GM12891 (cell line): ENCODE data around the gene KIF15.

ENCODE experiments used
- PAX5 ChIP-seq: IDR thresholded peaks from 2 replicates; pipeline ENCODE4 v1.6.1; 2011; ENCODE audit warnings: low read length, moderate library complexity, mild to moderate bottlenecking; ENCODE audit not compliant: insufficient read depth, severe bottlenecking
- POLR2A ChIP-seq: IDR thresholded peaks from 2 replicates; pipeline ENCODE4 v1.6.1; 2011; ENCODE audit warnings: low read depth, low read length, control low read depth
- POLR2AphosphoS5 ChIP-seq: IDR thresholded peaks from 2 replicates; pipeline ENCODE4 v1.6.1; 2011; ENCODE audit warnings: low read depth, low read length, control low read depth
- TAF1 ChIP-seq: IDR thresholded peaks from 2 replicates; pipeline ENCODE4 v1.6.1; 2011; ENCODE audit warnings: low read depth, low read length, control low read depth

DNA sequence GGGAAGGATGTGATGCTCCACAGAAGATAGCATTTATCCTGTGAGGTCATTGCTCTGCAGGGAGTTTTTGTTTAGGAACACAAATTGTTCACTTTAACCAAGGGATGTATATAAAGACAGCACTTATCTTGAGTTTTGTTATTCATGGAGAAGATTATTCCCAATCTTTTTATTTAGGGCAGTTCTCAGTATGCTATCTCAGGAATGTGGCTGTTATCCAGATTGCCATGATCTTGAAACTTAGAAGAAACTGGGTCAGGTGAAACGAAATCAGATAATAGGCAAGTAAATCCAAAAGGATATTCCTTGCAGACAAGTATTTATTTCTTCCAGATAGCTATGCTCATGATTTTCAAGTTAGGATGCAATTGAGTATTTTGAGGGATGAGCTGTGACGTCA is 80.8 kb downstream of the KIF15 start:
- TF ChIP-seq POLR2A = no peak
- no peak for TF ChIP-seq POLR2AphosphoS5
- TF ChIP-seq TAF1 = no peak
- TF ChIP-seq PAX5 = no peak
